Liver (tissue), 9 donors: ENCODE results near the gene IL17RE. TPM values are rescaled to one million over a fixed set of nuclear protein-coding genes. Genes with fewer than 3 reads are reported as not detected.

Experiments used
- DNase-seq: peaks from one replicate; pipeline ENCODE4 v3.0.0-alpha.2; 2017; ENCODE audit warnings: low spot score
- H3K27ac ChIP-seq, 2 donors: one replicate each; pipeline ENCODE4 v1.7.0; 2013; ENCODE audit warnings: inconsistent platforms in 2 of 2, low read length in 2 of 2, control low read depth in 1 of 2, low read depth in 1 of 2, mild to moderate bottlenecking in 1 of 2
- H3K27me3 ChIP-seq, 4 donors: one replicate each; pipeline versions ENCODE4 v1.6.1 to v1.7.0; 2013; ENCODE audit warnings: low read length in 3 of 4, inconsistent platforms in 1 of 4, mild to moderate bottlenecking in 1 of 4, moderate library complexity in 1 of 4; ENCODE audit not compliant: control insufficient read depth in 4 of 4, insufficient read depth in 4 of 4
- H3K36me3 ChIP-seq, 4 donors: one replicate each; pipeline versions ENCODE4 v1.6.1 to v1.7.0; 2013; ENCODE audit warnings: low read length in 3 of 4, mild to moderate bottlenecking in 3 of 4, low read depth in 1 of 4, moderate library complexity in 1 of 4; ENCODE audit not compliant: control insufficient read depth in 4 of 4, insufficient read depth in 3 of 4
- H3K4me1 ChIP-seq, 4 donors: one replicate each; pipeline versions ENCODE4 v1.6.1 to v1.7.0; 2013; ENCODE audit warnings: low read length in 3 of 4, mild to moderate bottlenecking in 3 of 4, moderate library complexity in 1 of 4; ENCODE audit not compliant: control insufficient read depth in 4 of 4, insufficient read depth in 4 of 4
- H3K4me3 ChIP-seq, 3 donors: one replicate each; pipeline versions ENCODE4 v1.6.1 to v1.7.0; 2013; ENCODE audit warnings: low read length in 3 of 3, control low read depth in 1 of 3, low read depth in 1 of 3, mild to moderate bottlenecking in 1 of 3
- H3K9ac ChIP-seq, 2 donors: one replicate each; pipeline ENCODE4 v1.7.0; 2013; ENCODE audit warnings: low read length in 2 of 2, mild to moderate bottlenecking in 2 of 2, moderate library complexity in 2 of 2, control low read depth in 1 of 2, low read depth in 1 of 2
- H3K9me3 ChIP-seq, 4 donors: one replicate each; pipeline versions ENCODE4 v1.6.1 to v1.7.0; 2013; ENCODE audit warnings: low read length in 3 of 4; ENCODE audit not compliant: control insufficient read depth in 4 of 4
- CTCF ChIP-seq: fragments of 150-350 bp; IDR thresholded peaks from 2 replicates; pipeline ENCODE4 v1.5.1; 2017; ENCODE audit warnings: improper control_type of control experiment, low read depth, low read length; ENCODE audit not compliant: missing input control
- EGR1 ChIP-seq, 2 donors: IDR thresholded peaks; 2 replicates each; pipeline ENCODE4 v1.6.1; 2016 to 2018; ENCODE audit warnings: antibody characterized with exemption in 2 of 2, low read depth in 2 of 2
- FOXA1 ChIP-seq: IDR thresholded peaks from 2 replicates; pipeline ENCODE4 v1.6.1; 2016; ENCODE audit warnings: antibody characterized with exemption
- FOXA2 ChIP-seq: IDR thresholded peaks from 2 replicates; pipeline ENCODE4 v1.6.1; 2016; ENCODE audit warnings: antibody characterized with exemption
- GABPA ChIP-seq, 2 donors: IDR thresholded peaks in 1 of 2; conservative IDR thresholded peaks in 1 of 2; 2 replicates each; pipeline ENCODE4 v1.6.1; 2016; ENCODE audit warnings: antibody characterized with exemption in 2 of 2, mild to moderate bottlenecking in 1 of 2, moderate library complexity in 1 of 2
- HNF4A ChIP-seq, 2 donors: conservative IDR thresholded peaks; 2 replicates each; pipeline ENCODE4 v1.6.1; 2016; ENCODE audit warnings: antibody characterized with exemption in 2 of 2, mild to moderate bottlenecking in 2 of 2
- HNF4G ChIP-seq: IDR thresholded peaks from 2 replicates; pipeline ENCODE4 v1.6.1; 2016; ENCODE audit warnings: antibody characterized with exemption
- JUND ChIP-seq, 2 donors: IDR thresholded peaks; 2 replicates each; pipeline ENCODE4 v1.6.1; 2016; ENCODE audit warnings: antibody characterized with exemption in 2 of 2
- NR2F2 ChIP-seq: IDR thresholded peaks from 2 replicates; pipeline ENCODE4 v1.6.1; 2016; ENCODE audit warnings: antibody characterized with exemption
- RAD21 ChIP-seq, 2 donors: IDR thresholded peaks; 2 replicates each; pipeline ENCODE4 v1.6.1; 2016; ENCODE audit warnings: antibody characterized with exemption in 2 of 2, mild to moderate bottlenecking in 2 of 2
- REST ChIP-seq: IDR thresholded peaks from 2 replicates; pipeline ENCODE4 v1.6.1; 2016; ENCODE audit warnings: antibody characterized with exemption, mild to moderate bottlenecking
- RXRA ChIP-seq, 2 donors: IDR thresholded peaks; 2 replicates each; pipeline ENCODE4 v1.6.1; 2017 to 2018; ENCODE audit warnings: antibody characterized with exemption in 2 of 2, mild to moderate bottlenecking in 1 of 2
- SP1 ChIP-seq: IDR thresholded peaks from 2 replicates; pipeline ENCODE4 v1.6.1; 2018; ENCODE audit warnings: antibody characterized with exemption, mild to moderate bottlenecking
- TAF1 ChIP-seq: conservative IDR thresholded peaks from 2 replicates; pipeline ENCODE4 v1.6.1; 2016; ENCODE audit warnings: antibody characterized with exemption, mild to moderate bottlenecking
- YY1 ChIP-seq: IDR thresholded peaks from 2 replicates; pipeline ENCODE4 v1.6.1; 2016; ENCODE audit warnings: antibody characterized with exemption, mild to moderate bottlenecking
- WGBS: extraction: QIAGEN DNeasy Blood & Tissue Kit; methylation state at CpG from one replicate; pipeline ENCODE4 v1.1.7; 2013; 5-methylcytosine and 5-hydroxymethylcytosine counted together
- polyA plus RNA-seq, 2 donors: library from polyadenylated mRNA; stranded (reverse) in 1 of 2; unstranded in 1 of 2; fragments of 200-250 nt in 1 of 2; fragments of >200 nt in 1 of 2; fragmentation: Nextera tagmentation in 1 of 2; extraction: Ambion mirVana in 1 of 2; gene quantifications; one replicate each; pipeline versions ENCODE4 v1.2.1 to v1.2.3, GENCODE V29; 2013 to 2015
- total RNA-seq, 2 donors: library from RNA; depleted of rRNA; stranded (reverse); fragments of >200 nt; gene quantifications; one replicate each; pipeline ENCODE4 v1.2.3, GENCODE V29; 2014
- TF ChIP-seq, protein P1 (sequence below): IDR thresholded peaks from 2 replicates; pipeline ENCODE4 v1.6.1; 2016; ENCODE audit warnings: antibody characterized with exemption
- TF ChIP-seq, protein P2 (sequence below): IDR thresholded peaks from 2 replicates; pipeline ENCODE4 v1.6.1; 2016; ENCODE audit warnings: antibody characterized with exemption
- TF ChIP-seq, protein P3 (sequence below): IDR thresholded peaks from 2 replicates; pipeline ENCODE4 v1.6.1; 2016; ENCODE audit warnings: antibody characterized with exemption
- donor health status: healthy.
- donor health status: healthy.
- donor health status: healthy.
- donor health status: healthy.
- donor health status: healthy.

Gene IL17RE
- total and polyA plus RNA-seq, 4 donors: 0.42 to 2.1 (median 0.90) TPM

- DNase-seq: no peak
- no peak overlapping the region for H3K27ac ChIP-seq
- WGBS: 90% methylated on average over 5 of the region's 5 CpGs
- H3K36me3 ChIP-seq: peaks cover 0 to 22% (median 13%) of the 10 kb centered on the region in 4 donors
- no peaks in the 10 kb centered on the region for H3K27me3 ChIP-seq
- no peak overlapping the region for H3K4me3 ChIP-seq
- no peak overlapping the region for H3K9ac ChIP-seq
- no peaks in the 10 kb centered on the region for H3K9me3 ChIP-seq
- H3K4me1 ChIP-seq: peaks cover 4 to 29% (median 22%) of the 10 kb centered on the region in 4 donors
- TF ChIP-seq, protein P1, sequence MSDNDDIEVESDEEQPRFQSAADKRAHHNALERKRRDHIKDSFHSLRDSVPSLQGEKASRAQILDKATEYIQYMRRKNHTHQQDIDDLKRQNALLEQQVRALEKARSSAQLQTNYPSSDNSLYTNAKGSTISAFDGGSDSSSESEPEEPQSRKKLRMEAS: no peak
- TF ChIP-seq RXRA (IDR thresholded peaks at IDR 0.05): no peak
- TF ChIP-seq, protein P2, sequence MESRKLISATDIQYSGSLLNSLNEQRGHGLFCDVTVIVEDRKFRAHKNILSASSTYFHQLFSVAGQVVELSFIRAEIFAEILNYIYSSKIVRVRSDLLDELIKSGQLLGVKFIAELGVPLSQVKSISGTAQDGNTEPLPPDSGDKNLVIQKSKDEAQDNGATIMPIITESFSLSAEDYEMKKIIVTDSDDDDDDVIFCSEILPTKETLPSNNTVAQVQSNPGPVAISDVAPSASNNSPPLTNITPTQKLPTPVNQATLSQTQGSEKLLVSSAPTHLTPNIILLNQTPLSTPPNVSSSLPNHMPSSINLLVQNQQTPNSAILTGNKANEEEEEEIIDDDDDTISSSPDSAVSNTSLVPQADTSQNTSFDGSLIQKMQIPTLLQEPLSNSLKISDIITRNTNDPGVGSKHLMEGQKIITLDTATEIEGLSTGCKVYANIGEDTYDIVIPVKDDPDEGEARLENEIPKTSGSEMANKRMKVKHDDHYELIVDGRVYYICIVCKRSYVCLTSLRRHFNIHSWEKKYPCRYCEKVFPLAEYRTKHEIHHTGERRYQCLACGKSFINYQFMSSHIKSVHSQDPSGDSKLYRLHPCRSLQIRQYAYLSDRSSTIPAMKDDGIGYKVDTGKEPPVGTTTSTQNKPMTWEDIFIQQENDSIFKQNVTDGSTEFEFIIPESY: no peak
- no peak for TF ChIP-seq HNF4G
- no peak for TF ChIP-seq NR2F2
- no peak for TF ChIP-seq RAD21 (IDR thresholded peaks at IDR 0.05)
- TF ChIP-seq HNF4A (conservative IDR thresholded peaks at IDR 0.05): no peak
- no peak for TF ChIP-seq CTCF
- no peak for TF ChIP-seq EGR1 (IDR thresholded peaks at IDR 0.05; ENCODE audit: low read depth in 2 of 2)
- no peak for TF ChIP-seq FOXA1
- TF ChIP-seq REST: no peak
- TF ChIP-seq, protein P3, sequence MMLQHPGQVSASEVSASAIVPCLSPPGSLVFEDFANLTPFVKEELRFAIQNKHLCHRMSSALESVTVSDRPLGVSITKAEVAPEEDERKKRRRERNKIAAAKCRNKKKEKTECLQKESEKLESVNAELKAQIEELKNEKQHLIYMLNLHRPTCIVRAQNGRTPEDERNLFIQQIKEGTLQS: no peak
- no peak for TF ChIP-seq FOXA2
- TF ChIP-seq GABPA (IDR thresholded peaks at IDR 0.05 in 1 of 2, conservative IDR thresholded peaks at IDR 0.05 in 1 of 2): no peak
- no peak for TF ChIP-seq JUND (IDR thresholded peaks at IDR 0.05)
- no peak for TF ChIP-seq TAF1
- no peak for TF ChIP-seq YY1
- TF ChIP-seq SP1: no peak
Measured at GRCh38 chr3:9935966-9936510, 33.4 kb downstream of the IL17RE start.
